HFF-Myc (cell line): ENCODE results near the gene OXSM.

Experiments used
- DNase-seq: peaks from one replicate; pipeline ENCODE4 v3.0.0-alpha.2; 2011; ENCODE audit warnings: low read depth; ENCODE audit errors: extremely low read depth
- H3K4me3 ChIP-seq: replicated peaks from 2 replicates; pipeline ENCODE4 v1.5.1; 2011; ENCODE audit warnings: low read depth, mild to moderate bottlenecking, control low read depth, low read length
- CTCF ChIP-seq: IDR thresholded peaks from 2 replicates; pipeline ENCODE4 v1.5.1; 2012; ENCODE audit warnings: mild to moderate bottlenecking, low read depth, low read length, control low read depth; ENCODE audit errors: missing control alignments

Gene OXSM

GRCh38 chr3:25830373-25831280, 40.7 kb downstream of the OXSM start:
- DNase-seq, result no peak
- no peak for TF ChIP-seq CTCF
- no peak overlapping the region for H3K4me3 ChIP-seq

DNA sequence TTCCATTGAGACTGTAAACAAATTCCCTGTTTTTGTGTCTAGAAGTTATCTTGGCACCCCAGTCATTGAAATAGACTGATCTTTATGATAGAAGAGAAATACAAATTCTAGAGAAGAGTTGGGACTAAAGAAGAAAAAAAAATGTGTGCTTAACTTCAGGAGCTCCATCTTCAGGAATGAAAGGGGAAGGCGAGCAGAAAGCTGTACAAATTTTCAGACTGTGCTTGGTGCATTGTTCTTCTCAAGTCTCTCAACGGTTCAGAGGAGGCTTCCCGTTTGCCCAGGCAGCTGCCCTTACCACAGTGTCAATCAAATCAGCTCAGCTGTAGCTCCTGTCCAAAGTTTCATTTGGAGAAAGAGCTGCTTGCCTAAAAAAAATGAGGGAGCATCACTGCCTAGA, 41.7 kb downstream of the OXSM start:
- peak; percentile 19 for DNase-seq
- peak; percentile 29 for TF ChIP-seq CTCF
- H3K4me3 ChIP-seq, result no peak overlapping the region

DNA sequence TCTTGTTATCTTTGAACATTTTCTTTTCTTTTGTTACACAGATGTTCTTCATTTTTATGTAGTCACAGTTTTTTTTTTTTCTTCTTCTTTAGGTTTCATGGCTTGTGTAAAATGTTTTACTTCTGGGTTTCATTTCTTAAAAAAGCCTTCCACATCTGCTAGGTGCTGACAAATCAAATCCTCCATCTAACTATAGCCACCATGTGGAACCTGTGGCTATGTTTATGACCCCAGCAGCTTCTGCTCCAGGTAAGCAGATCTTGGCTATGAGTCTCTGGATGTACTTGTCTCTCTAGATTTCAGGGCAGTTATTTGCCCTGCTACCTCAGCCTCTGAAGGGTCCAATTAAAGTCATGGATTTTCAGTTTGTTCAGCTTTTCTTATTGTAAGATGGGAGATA, 44.5 kb downstream of the OXSM start:
- no peak overlapping the region for H3K4me3 ChIP-seq
- no peak for DNase-seq
- no peak for TF ChIP-seq CTCF

DNA sequence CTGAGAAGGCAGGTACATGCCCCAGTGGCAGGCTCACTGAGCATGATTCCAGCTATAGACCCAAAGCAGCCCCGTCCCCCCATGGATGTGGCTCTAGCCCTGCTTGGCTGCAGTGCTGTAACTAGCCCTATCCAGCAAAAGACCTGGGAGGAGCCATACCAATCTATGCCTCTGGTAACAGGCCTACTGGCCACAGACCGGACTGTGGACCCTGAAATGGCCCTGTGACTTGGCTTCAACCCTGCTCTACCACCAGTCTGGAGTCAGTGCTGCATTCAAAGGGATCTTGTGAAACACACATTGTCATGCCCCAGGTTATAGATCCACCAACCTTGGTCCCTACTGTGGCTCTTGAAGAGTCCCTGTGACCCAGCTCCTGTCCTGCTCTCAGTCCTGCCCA, 46.7 kb downstream of the OXSM start:
- H3K4me3 ChIP-seq, result no peak overlapping the region
- DNase-seq, result no peak
- no peak for TF ChIP-seq CTCF

GRCh38 chr3:25837038-25837437, 47.1 kb downstream of the OXSM start:
- no peak for TF ChIP-seq CTCF
- H3K4me3 ChIP-seq, result no peak overlapping the region
- DNase-seq, result no peak

DNA sequence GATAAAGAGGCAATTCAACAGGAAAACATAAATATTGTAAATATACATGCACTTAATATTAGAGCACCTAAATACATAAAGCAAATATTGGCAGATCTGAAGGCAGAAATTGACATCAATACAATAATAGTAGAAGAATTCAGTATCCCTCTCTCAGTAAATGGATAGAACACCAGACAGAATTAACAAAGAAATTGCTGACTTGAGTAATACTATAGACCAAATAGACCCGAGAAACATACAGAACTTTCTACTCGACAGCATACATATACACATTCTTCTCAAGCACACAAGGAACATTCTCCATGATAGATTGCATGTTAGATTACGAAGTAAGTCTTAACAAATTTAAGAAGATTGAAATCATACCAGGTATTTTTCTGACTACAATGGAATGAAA, 50.2 kb downstream of the OXSM start:
- no peak overlapping the region for H3K4me3 ChIP-seq
- TF ChIP-seq CTCF, result no peak
- DNase-seq, result no peak
